B cell (primary cell): ENCODE results near the gene CTBS.

Experiments
- CTCF ChIP-seq: fragments of 200-600 bp; IDR thresholded peaks from one replicate; pipeline ENCODE4 v1.8.0; 2022; ENCODE audit warnings: antibody characterized with exemption, mild to moderate bottlenecking
- EZH2 ChIP-seq: IDR thresholded peaks from 2 replicates; pipeline ENCODE4 v1.6.1; 2012; ENCODE audit warnings: borderline replicate concordance, low read depth, mild to moderate bottlenecking, moderate library complexity, low read length; ENCODE audit not compliant: insufficient read depth, poor library complexity, severe bottlenecking

- TF ChIP-seq EZH2, result no peak
- TF ChIP-seq CTCF, result no peak
These were observed 45.3 kb upstream of the CTBS start for GRCh38 chr1:84619383-84620102.
